Measurements from ENCODE around the gene DNAJA3.

DNA sequence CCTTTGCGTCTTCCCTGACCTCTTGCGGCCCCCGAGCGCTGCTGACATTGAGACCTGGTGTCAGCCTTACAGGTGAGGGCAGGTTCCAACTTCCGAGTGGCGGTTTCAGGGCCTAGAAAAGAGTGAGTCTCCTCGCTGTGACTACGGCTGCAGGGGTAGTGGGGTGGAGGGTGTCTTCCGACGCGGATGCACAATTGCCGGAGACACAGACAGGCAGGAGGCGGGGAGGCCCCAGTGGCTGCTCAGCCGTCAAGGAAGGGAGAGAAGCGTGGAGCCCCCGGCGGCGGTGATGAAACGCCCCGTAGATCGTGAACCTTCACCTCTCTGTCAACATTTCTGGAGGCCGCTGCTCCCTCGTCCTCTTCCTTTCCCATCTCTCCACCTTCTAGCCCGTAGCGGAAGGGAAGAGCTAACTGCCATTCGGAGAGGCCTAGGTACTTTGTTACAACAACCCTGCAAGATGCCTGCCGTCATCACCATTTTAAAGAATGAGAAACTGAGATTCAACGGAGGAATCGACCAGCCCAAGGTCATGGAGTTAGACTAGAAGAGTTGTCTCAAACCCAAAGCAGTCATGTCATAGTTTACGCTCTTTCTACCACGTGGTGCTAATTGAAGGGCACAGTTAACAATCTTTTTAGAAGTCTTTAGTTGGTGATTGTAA is 485 bp downstream of the DNAJA3 start:
- TF ChIP-seq, protein P1, sequence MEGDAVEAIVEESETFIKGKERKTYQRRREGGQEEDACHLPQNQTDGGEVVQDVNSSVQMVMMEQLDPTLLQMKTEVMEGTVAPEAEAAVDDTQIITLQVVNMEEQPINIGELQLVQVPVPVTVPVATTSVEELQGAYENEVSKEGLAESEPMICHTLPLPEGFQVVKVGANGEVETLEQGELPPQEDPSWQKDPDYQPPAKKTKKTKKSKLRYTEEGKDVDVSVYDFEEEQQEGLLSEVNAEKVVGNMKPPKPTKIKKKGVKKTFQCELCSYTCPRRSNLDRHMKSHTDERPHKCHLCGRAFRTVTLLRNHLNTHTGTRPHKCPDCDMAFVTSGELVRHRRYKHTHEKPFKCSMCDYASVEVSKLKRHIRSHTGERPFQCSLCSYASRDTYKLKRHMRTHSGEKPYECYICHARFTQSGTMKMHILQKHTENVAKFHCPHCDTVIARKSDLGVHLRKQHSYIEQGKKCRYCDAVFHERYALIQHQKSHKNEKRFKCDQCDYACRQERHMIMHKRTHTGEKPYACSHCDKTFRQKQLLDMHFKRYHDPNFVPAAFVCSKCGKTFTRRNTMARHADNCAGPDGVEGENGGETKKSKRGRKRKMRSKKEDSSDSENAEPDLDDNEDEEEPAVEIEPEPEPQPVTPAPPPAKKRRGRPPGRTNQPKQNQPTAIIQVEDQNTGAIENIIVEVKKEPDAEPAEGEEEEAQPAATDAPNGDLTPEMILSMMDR (IDR thresholded peaks at IDR 0.05): no peak
- TF ChIP-seq EZH2phosphoT487 (IDR thresholded peaks at IDR 0.05) (no peak), EZH2 (IDR thresholded peaks at IDR 0.05) (no peak)
